ENCODE data around the gene ABCC2. TPM values are rescaled to one million over a fixed set of nuclear protein-coding genes. Genes with fewer than 3 reads are reported as not detected.

Gene ABCC2
- total and polyA plus RNA-seq, 2 experiments from 2014 or later: 0.45 to 2.4 TPM

DNA sequence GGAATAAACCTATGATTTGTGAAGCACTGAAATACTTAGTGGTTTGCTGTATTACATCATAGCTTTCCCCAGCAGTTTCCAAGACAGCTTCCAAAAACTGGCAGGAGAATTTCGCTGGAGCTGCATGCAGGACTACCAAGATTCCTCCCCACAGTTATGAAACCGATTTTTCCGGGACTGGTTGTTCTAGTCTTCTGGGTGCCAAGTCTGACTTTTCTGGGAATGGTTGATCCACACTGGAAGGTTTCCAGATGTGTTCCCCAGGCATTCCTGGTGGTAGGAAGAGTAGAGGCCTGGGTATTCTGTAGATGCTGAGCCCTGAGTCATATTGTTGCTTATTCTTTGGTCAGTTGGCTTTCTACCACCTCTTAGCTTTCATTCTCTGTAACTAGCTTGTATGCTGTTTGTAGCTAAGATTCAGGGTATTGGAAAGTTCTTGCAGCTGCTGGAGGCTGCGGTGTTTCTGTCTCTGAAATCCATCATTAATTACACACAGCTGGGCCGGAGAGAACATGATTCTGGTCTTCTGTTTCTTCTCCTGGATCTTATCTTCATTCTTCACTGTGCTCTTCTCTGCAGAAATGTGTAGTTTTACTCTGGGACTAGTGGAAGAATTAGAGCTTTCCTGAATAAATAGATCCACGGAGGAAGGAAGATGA, 6.3 kb downstream of the ABCC2 start (continued):
- no peak for TF ChIP-seq EZH2 (IDR thresholded peaks at IDR 0.05; ENCODE audit: low read depth, unreplicated experiment)
- no peak for TF ChIP-seq STAT1 (IDR thresholded peaks at IDR 0.05; ENCODE audit: unreplicated experiment)
- no peak for TF ChIP-seq JUNB (IDR thresholded peaks at IDR 0.05; ENCODE audit: unreplicated experiment)
- TF ChIP-seq ZNF114 (CRISPR knock-in tag; IDR thresholded peaks at IDR 0.05): no peak
- TF ChIP-seq ZNF331 (CRISPR knock-in tag; IDR thresholded peaks at IDR 0.05; ENCODE audit: low read depth): no peak
- TF ChIP-seq EZH2phosphoT487 (IDR thresholded peaks at IDR 0.05; ENCODE audit: unreplicated experiment): no peak
- no peak for TF ChIP-seq NANOG (IDR thresholded peaks at IDR 0.05; ENCODE audit: borderline replicate concordance)
- no peak for TF ChIP-seq CREB1 (CRISPR knock-in tag; IDR thresholded peaks at IDR 0.05; ENCODE audit: low read depth)

DNA sequence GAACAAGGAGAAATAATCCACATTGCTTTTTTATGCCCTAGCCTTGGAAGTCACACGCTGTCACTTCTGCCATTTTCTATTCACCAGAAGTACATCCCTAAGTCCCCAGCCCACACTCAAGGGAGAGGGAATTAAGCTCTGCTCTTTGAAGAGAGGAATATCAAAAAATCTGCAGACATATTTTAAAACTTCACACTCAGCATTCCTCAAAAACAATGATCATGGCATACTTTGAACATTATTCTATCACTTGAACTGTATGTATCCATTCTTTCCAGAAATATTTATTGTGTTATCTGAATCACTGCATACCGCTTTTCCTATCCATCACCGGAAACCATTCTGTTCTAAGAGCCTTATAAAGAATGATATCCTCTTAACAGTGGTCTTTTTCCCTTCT, 9.4 kb downstream of the ABCC2 start:
- no peaks in the 10 kb centered on the region for H3K9me2 ChIP-seq (ENCODE audit: insufficient read depth)
- no peaks in the 10 kb centered on the region for H3F3A ChIP-seq (replicated peaks; ENCODE audit: low read depth)
- no peak overlapping the region for H3K4me2 ChIP-seq
- no peak for DNase-seq (ENCODE audit: low spot score)
- Mint-ChIP-seq H3K27ac (no peak overlapping the region), H3K4me3 (no peak overlapping the region), H3K9me3 (no peaks in the 10 kb centered on the region; the same call in 2 of the 3 replicates), H3K4me1 (no peaks in the 10 kb centered on the region), H3K27me3 (ENCODE audit: insufficient read depth, low read depth, poor library complexity) (no peaks in the 10 kb centered on the region), H3K36me3 (ENCODE audit: low read depth) (no peaks in the 10 kb centered on the region)
- H3K36me3 ChIP-seq (ENCODE audit: insufficient read depth): no peaks in the 10 kb centered on the region
- H3K27ac ChIP-seq (ENCODE audit: low read depth): no peak overlapping the region
- H4K20me1 ChIP-seq (replicated peaks; ENCODE audit: insufficient read depth): no peaks in the 10 kb centered on the region
- H3K4me1 ChIP-seq (ENCODE audit: insufficient read depth): no peaks in the 10 kb centered on the region
- no peaks in the 10 kb centered on the region for H3K27me3 ChIP-seq (ENCODE audit: insufficient read depth)
- no peak overlapping the region for H2AFZ ChIP-seq
- no peak for ATAC-seq
- no peak overlapping the region for H3K4me3 ChIP-seq
- no peaks in the 10 kb centered on the region for H3K79me2 ChIP-seq (replicated peaks; ENCODE audit: insufficient read depth)
- no peak for TF ChIP-seq CREB1 (CRISPR knock-in tag; IDR thresholded peaks at IDR 0.05; ENCODE audit: low read depth)
- no peak for TF ChIP-seq ZNF462 (CRISPR knock-in tag; IDR thresholded peaks at IDR 0.05)
- TF ChIP-seq CTCF (conservative IDR thresholded peaks at IDR 0.05; ENCODE audit: low read depth in 2 of 2): no peak
- no peak for TF ChIP-seq ZNF331 (CRISPR knock-in tag; IDR thresholded peaks at IDR 0.05; ENCODE audit: low read depth)
- no peak for TF ChIP-seq STAT1 (IDR thresholded peaks at IDR 0.05; ENCODE audit: unreplicated experiment)
- TF ChIP-seq JUNB (IDR thresholded peaks at IDR 0.05; ENCODE audit: unreplicated experiment): no peak
- TF ChIP-seq NANOG (IDR thresholded peaks at IDR 0.05; ENCODE audit: borderline replicate concordance): no peak
- TF ChIP-seq, protein P1, sequence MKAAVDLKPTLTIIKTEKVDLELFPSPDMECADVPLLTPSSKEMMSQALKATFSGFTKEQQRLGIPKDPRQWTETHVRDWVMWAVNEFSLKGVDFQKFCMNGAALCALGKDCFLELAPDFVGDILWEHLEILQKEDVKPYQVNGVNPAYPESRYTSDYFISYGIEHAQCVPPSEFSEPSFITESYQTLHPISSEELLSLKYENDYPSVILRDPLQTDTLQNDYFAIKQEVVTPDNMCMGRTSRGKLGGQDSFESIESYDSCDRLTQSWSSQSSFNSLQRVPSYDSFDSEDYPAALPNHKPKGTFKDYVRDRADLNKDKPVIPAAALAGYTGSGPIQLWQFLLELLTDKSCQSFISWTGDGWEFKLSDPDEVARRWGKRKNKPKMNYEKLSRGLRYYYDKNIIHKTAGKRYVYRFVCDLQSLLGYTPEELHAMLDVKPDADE (IDR thresholded peaks at IDR 0.05): no peak
- TF ChIP-seq ZNF114 (CRISPR knock-in tag; IDR thresholded peaks at IDR 0.05): no peak
- TF ChIP-seq POLR2AphosphoS5 (IDR thresholded peaks at IDR 0.05; ENCODE audit: low read depth): no peak
- TF ChIP-seq EZH2phosphoT487 (IDR thresholded peaks at IDR 0.05; ENCODE audit: unreplicated experiment): no peak

Data from GM23338 (cell line).